DMS153 treated with DMSO at 0.1 percent for 48 hours (cell line): ENCODE data around the gene SLC5A8.
"Not testable (repeated sequence)": the region's sequence is repeated elsewhere in the genome, so short reads cannot be mapped to it uniquely, and the experiment has no call there.

Experiments
- DNase-seq: peaks from one replicate; lab custom pipeline; 2025; ENCODE audit not compliant: unreplicated experiment; lab: John Stamatoyannopoulos, UW

SLC5A8 gene

GRCh38 chr12:101173197-101173749 lies 36.8 kb downstream of the SLC5A8 start:
- no peak for DNase-seq

GRCh38 chr12:101172316-101172715 lies 37.7 kb downstream of the SLC5A8 start:
- DNase-seq, result no peak

- no peak for DNase-seq
These were observed 42.0 kb downstream of the SLC5A8 start for GRCh38 chr12:101168001-101168400.

- DNase-seq, result no peak
These were observed 43.2 kb downstream of the SLC5A8 start for GRCh38 chr12:101166866-101167265.

GRCh38 chr12:101165319-101165718 lies 44.7 kb downstream of the SLC5A8 start:
- no peak for DNase-seq

- DNase-seq, result not testable (repeated sequence)
These were observed 64.1 kb downstream of the SLC5A8 start for GRCh38 chr12:101145777-101146431.

- no peak for DNase-seq
These were observed 82.4 kb downstream of the SLC5A8 start for GRCh38 chr12:101127521-101128219.

GRCh38 chr12:101117842-101118241 lies 92.2 kb downstream of the SLC5A8 start:
- DNase-seq, result no peak

GRCh38 chr12:101116911-101117310 lies 93.1 kb downstream of the SLC5A8 start:
- no peak for DNase-seq

- no peak for DNase-seq
These were observed 94.7 kb downstream of the SLC5A8 start for GRCh38 chr12:101115326-101115725.

GRCh38 chr12:101111441-101111840 lies 98.6 kb downstream of the SLC5A8 start:
- no peak for DNase-seq

GRCh38 chr12:101110866-101111265 lies 99.2 kb downstream of the SLC5A8 start:
- DNase-seq, result no peak

- no peak for DNase-seq
These were observed 101.9 kb downstream of the SLC5A8 start for GRCh38 chr12:101108130-101108529.

- no peak for DNase-seq
These were observed 102.8 kb downstream of the SLC5A8 start for GRCh38 chr12:101107032-101107763.
